GM12878 (cell line): ENCODE data around the gene S100A12.

Experiments used
- BRCA1 ChIP-seq: IDR thresholded peaks from 2 replicates; pipeline ENCODE4 v1.6.1; 2011; ENCODE audit warnings: low read depth, low read length, improper control_type of control experiment
- FOS ChIP-seq: IDR thresholded peaks from 3 replicates; pipeline ENCODE4 v1.6.1; 2011; ENCODE audit warnings: borderline replicate concordance; ENCODE audit not compliant: insufficient read length; ENCODE audit errors: extremely low read depth
- GATAD2B ChIP-seq: fragments of 450-650 bp; conservative IDR thresholded peaks from 2 replicates; pipeline ENCODE4 v1.6.1; 2017; ENCODE audit warnings: low read depth, mild to moderate bottlenecking, moderate library complexity
- POLR2AphosphoS2 ChIP-seq: IDR thresholded peaks from 2 replicates; pipeline ENCODE4 v1.6.1; 2011; ENCODE audit warnings: low read depth, mild to moderate bottlenecking, low read length, improper control_type of control experiment, moderate library complexity
- SUZ12 ChIP-seq: fragments of 200-600 bp; sonication (generic); IDR thresholded peaks from one replicate; pipeline ENCODE4 v1.6.1; 2018; ENCODE audit warnings: antibody characterized with exemption, mild to moderate bottlenecking; ENCODE audit not compliant: unreplicated experiment
- ZNF274 ChIP-seq: IDR thresholded peaks from one replicate; pipeline ENCODE4 v1.8.0; 2011; ENCODE audit not compliant: insufficient read length, insufficient read depth
- ZSCAN29 ChIP-seq: fragments of 450-650 bp; IDR thresholded peaks from 2 replicates; pipeline ENCODE4 v1.6.1; 2017; ENCODE audit warnings: mild to moderate bottlenecking, moderate library complexity
- TF ChIP-seq, protein P1 (sequence below): fragments of 450-650 bp; IDR thresholded peaks from 2 replicates; pipeline ENCODE4 v1.6.1; 2017; ENCODE audit warnings: mild to moderate bottlenecking, moderate library complexity
- TF ChIP-seq, protein P2 (sequence below): fragments of 450-650 bp; IDR thresholded peaks from 2 replicates; pipeline ENCODE4 v1.6.1; 2014; ENCODE audit warnings: mild to moderate bottlenecking
- TF ChIP-seq, protein P3 (sequence below): IDR thresholded peaks from 2 replicates; pipeline ENCODE4 v1.6.1; 2012; ENCODE audit warnings: low read depth, low read length, improper control_type of control experiment
- TF ChIP-seq, protein P4 (sequence below): fragments of 150-350 bp; IDR thresholded peaks from 2 replicates; pipeline ENCODE4 v1.6.1; 2014; ENCODE audit warnings: mild to moderate bottlenecking, low read depth, low read length
- TF ChIP-seq, protein P5 (sequence below), 3 experiments: IDR thresholded peaks in 2 of 3; conservative IDR thresholded peaks in 1 of 3; 2 replicates each; pipeline ENCODE4 v1.5.1; 2011; ENCODE audit warnings: low read depth in 3 of 3, low read length in 3 of 3, mild to moderate bottlenecking in 3 of 3, control low read depth in 2 of 3, moderate library complexity in 2 of 3, inconsistent platforms in 1 of 3, mixed read lengths in 1 of 3; ENCODE audit not compliant: control insufficient read depth in 2 of 3, insufficient read depth in 1 of 3; ENCODE audit errors: extremely low read depth in 1 of 3

DNA sequence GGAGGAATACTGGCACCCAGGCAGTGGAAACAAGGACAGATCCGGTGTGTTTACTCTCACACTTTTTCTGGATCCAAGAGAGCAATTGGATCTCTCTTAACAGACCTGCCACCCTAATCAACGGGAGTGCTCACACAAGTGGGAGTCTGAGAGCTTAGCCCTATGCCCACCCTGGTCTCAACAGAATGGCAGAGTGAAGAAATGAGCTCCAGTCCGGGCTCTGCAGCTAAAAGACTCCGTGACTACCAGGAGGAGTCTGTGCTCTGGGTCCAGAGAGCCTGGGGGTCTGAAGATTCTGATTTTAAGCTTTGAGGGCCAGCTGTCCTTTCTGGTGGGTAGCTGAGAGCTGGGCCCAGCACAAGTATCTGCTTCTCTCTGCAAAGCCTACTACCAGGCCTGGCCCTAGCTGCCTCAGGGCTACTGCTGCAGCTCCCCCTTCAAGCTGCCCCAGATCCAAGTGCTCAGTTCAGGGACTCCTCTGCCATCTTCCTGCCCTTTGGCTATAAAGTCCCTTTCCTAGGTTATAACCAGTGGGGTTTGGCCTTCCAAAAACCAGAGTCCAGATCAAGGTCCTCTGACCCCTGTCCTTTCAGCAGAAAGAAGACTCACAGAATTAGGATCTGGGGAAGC lies 13.8 kb downstream of the S100A12 start:
- TF ChIP-seq, protein P1, sequence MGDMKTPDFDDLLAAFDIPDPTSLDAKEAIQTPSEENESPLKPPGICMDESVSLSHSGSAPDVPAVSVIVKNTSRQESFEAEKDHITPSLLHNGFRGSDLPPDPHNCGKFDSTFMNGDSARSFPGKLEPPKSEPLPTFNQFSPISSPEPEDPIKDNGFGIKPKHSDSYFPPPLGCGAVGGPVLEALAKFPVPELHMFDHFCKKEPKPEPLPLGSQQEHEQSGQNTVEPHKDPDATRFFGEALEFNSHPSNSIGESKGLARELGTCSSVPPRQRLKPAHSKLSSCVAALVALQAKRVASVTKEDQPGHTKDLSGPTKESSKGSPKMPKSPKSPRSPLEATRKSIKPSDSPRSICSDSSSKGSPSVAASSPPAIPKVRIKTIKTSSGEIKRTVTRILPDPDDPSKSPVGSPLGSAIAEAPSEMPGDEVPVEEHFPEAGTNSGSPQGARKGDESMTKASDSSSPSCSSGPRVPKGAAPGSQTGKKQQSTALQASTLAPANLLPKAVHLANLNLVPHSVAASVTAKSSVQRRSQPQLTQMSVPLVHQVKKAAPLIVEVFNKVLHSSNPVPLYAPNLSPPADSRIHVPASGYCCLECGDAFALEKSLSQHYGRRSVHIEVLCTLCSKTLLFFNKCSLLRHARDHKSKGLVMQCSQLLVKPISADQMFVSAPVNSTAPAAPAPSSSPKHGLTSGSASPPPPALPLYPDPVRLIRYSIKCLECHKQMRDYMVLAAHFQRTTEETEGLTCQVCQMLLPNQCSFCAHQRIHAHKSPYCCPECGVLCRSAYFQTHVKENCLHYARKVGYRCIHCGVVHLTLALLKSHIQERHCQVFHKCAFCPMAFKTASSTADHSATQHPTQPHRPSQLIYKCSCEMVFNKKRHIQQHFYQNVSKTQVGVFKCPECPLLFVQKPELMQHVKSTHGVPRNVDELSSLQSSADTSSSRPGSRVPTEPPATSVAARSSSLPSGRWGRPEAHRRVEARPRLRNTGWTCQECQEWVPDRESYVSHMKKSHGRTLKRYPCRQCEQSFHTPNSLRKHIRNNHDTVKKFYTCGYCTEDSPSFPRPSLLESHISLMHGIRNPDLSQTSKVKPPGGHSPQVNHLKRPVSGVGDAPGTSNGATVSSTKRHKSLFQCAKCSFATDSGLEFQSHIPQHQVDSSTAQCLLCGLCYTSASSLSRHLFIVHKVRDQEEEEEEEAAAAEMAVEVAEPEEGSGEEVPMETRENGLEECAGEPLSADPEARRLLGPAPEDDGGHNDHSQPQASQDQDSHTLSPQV = no peak
- TF ChIP-seq, protein P2, sequence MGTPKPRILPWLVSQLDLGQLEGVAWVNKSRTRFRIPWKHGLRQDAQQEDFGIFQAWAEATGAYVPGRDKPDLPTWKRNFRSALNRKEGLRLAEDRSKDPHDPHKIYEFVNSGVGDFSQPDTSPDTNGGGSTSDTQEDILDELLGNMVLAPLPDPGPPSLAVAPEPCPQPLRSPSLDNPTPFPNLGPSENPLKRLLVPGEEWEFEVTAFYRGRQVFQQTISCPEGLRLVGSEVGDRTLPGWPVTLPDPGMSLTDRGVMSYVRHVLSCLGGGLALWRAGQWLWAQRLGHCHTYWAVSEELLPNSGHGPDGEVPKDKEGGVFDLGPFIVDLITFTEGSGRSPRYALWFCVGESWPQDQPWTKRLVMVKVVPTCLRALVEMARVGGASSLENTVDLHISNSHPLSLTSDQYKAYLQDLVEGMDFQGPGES = no peak
- TF ChIP-seq ZNF274 = no peak
- TF ChIP-seq SUZ12 = no peak
- TF ChIP-seq, protein P3, sequence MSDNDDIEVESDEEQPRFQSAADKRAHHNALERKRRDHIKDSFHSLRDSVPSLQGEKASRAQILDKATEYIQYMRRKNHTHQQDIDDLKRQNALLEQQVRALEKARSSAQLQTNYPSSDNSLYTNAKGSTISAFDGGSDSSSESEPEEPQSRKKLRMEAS = no peak
- TF ChIP-seq, protein P4, sequence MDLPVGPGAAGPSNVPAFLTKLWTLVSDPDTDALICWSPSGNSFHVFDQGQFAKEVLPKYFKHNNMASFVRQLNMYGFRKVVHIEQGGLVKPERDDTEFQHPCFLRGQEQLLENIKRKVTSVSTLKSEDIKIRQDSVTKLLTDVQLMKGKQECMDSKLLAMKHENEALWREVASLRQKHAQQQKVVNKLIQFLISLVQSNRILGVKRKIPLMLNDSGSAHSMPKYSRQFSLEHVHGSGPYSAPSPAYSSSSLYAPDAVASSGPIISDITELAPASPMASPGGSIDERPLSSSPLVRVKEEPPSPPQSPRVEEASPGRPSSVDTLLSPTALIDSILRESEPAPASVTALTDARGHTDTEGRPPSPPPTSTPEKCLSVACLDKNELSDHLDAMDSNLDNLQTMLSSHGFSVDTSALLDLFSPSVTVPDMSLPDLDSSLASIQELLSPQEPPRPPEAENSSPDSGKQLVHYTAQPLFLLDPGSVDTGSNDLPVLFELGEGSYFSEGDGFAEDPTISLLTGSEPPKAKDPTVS = no peak
- no peak for TF ChIP-seq POLR2AphosphoS2
- TF ChIP-seq BRCA1 = no peak
- TF ChIP-seq, protein P5, sequence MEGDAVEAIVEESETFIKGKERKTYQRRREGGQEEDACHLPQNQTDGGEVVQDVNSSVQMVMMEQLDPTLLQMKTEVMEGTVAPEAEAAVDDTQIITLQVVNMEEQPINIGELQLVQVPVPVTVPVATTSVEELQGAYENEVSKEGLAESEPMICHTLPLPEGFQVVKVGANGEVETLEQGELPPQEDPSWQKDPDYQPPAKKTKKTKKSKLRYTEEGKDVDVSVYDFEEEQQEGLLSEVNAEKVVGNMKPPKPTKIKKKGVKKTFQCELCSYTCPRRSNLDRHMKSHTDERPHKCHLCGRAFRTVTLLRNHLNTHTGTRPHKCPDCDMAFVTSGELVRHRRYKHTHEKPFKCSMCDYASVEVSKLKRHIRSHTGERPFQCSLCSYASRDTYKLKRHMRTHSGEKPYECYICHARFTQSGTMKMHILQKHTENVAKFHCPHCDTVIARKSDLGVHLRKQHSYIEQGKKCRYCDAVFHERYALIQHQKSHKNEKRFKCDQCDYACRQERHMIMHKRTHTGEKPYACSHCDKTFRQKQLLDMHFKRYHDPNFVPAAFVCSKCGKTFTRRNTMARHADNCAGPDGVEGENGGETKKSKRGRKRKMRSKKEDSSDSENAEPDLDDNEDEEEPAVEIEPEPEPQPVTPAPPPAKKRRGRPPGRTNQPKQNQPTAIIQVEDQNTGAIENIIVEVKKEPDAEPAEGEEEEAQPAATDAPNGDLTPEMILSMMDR (IDR thresholded peaks at IDR 0.05 in 2 of 3, conservative IDR thresholded peaks at IDR 0.05 in 1 of 3; ENCODE audit: control insufficient read depth in 2 of 3, extremely low read depth in 1 of 3, insufficient read depth in 1 of 3, low read depth in 3 of 3, low read length in 3 of 3) = no peak
- TF ChIP-seq GATAD2B = no peak
- no peak for TF ChIP-seq ZSCAN29
- TF ChIP-seq FOS = no peak
